ENCODE results near the gene UNC80.

Gene UNC80

GRCh38 chr2:210038078-210038477 lies 266.4 kb downstream of the UNC80 start:
- DNase-seq, result no peak
- Histone ChIP-seq H3K36me3 (no peaks in the 10 kb centered on the region), H3K4me1 (no peaks in the 10 kb centered on the region), H3K27me3 (no peaks in the 10 kb centered on the region), H3K4me3 (ENCODE audit: low read depth, low read length) (no peak overlapping the region), H3K9me3 (no peaks in the 10 kb centered on the region)
- TF ChIP-seq CTCF (IDR thresholded peaks at IDR 0.05; ENCODE audit: low read depth, low read length), result no peak

GRCh38 chr2:210046851-210047500 lies 275.3 kb downstream of the UNC80 start:
- DNase-seq, result no peak
- no peak for TF ChIP-seq CTCF (IDR thresholded peaks at IDR 0.05; ENCODE audit: low read depth, low read length)
- Histone ChIP-seq H3K27me3 (no peaks in the 10 kb centered on the region), H3K36me3 (no peaks in the 10 kb centered on the region), H3K9me3 (no peaks in the 10 kb centered on the region), H3K4me3 (ENCODE audit: low read depth, low read length) (no peak overlapping the region), H3K4me1 (no peaks in the 10 kb centered on the region)

All from BE2C (cell line).